A549 (cell line): ENCODE results near the gene RAB13. TPM values are rescaled to one million over a fixed set of nuclear protein-coding genes. Genes with fewer than 3 reads are reported as not detected.

Source experiments
- ATAC-seq, 2 experiments: fragments of 200-7000 bp in 1 of 2; fragments of >200 bp in 1 of 2; cut with Nextera tagmentation in 1 of 2; cut with Tn5 transposase in 1 of 2; 3 replicates each; pipeline versions ENCODE4 v1.8.0 to v1.9.1; 2018 to 2020; ENCODE audit warnings: mild to moderate bottlenecking in 1 of 2, moderate library complexity in 1 of 2
- CTCF ChIA-PET: fragments of 300-600 bp; sonication (Branson Sonifier 250); formaldehyde crosslinking; extraction: SDS; loops from one replicate; lab custom pipeline; 2021; ENCODE audit warnings: antibody characterized with exemption, inconsistent platforms; lab: Yijun Ruan, JAX
- POLR2A ChIA-PET: fragments of 350-600 bp; formaldehyde crosslinking; extraction: SDS; loops from one replicate; lab custom pipeline; 2021; ENCODE audit warnings: antibody characterized with exemption, inconsistent platforms; lab: Yijun Ruan, JAX
- DNase-seq, 2 experiments: peaks; one replicate each; pipeline versions ENCODE4 v3.0.0 to v3.0.0-alpha.2; 2011 to 2016; ENCODE audit warnings: low read depth in 1 of 2, low spot score in 1 of 2
- FAIRE-seq: peaks from 2 replicates; lab custom pipeline; 2011; peaks lifted over from hg19 to GRCh38; lab: Jason Lieb, UNC
- H3K27ac ChIP-seq, 2 experiments: fragments of >200 bp; sonication (Bioruptor Twin); formaldehyde crosslinking; 3 replicates each; pipeline ENCODE4 v1.5.1; 2016 to 2017
- H3K4me1 ChIP-seq: fragments of >200 bp; sonication (Bioruptor Twin); formaldehyde crosslinking; 3 replicates; pipeline ENCODE4 v1.6.1; 2016
- H3K4me2 ChIP-seq: fragments of >200 bp; sonication (Bioruptor Twin); formaldehyde crosslinking; 3 replicates; pipeline ENCODE4 v1.6.1; 2016
- H3K4me3 ChIP-seq: fragments of >200 bp; sonication (Bioruptor Twin); formaldehyde crosslinking; 3 replicates; pipeline ENCODE4 v1.5.1; 2016
- H3K9me3 ChIP-seq: fragments of >200 bp; sonication (Bioruptor Twin); formaldehyde crosslinking; 3 replicates; pipeline ENCODE4 v1.6.1; 2016
- BCL3 ChIP-seq: fragments of >200 bp; sonication (Bioruptor Twin); formaldehyde crosslinking; IDR thresholded peaks from 3 replicates; pipeline ENCODE4 v1.6.1; 2016
- CBX8 ChIP-seq: fragments of 200-600 bp; sonication (generic); IDR thresholded peaks from 2 replicates; pipeline ENCODE4 v1.6.1; 2016
- CHD2 ChIP-seq: fragments of 150-350 bp; IDR thresholded peaks from 2 replicates; pipeline ENCODE4 v1.6.1; 2014; ENCODE audit warnings: low read length; ENCODE audit not compliant: partially characterized antibody
- E2F6 ChIP-seq: IDR thresholded peaks from 2 replicates; pipeline ENCODE4 v1.6.1; 2012; ENCODE audit warnings: low read depth, borderline replicate concordance
- ELK1 ChIP-seq: fragments of 150-350 bp; IDR thresholded peaks from 2 replicates; pipeline ENCODE4 v1.6.1; 2014; ENCODE audit warnings: low read depth, mild to moderate bottlenecking, low read length
- HEYL ChIP-seq: fragments of 250-450 bp; sonication (Bioruptor Pico); IDR thresholded peaks from 2 replicates; pipeline ENCODE4 v1.8.0; 2021; ENCODE audit warnings: mild to moderate bottlenecking, moderate library complexity
- HOXB13 ChIP-seq: fragments of 250-450 bp; sonication (Bioruptor Pico); IDR thresholded peaks from 2 replicates; pipeline ENCODE4 v1.5.0; 2020; ENCODE audit warnings: low read depth, mild to moderate bottlenecking, moderate library complexity
- JUN ChIP-seq, 2 experiments: fragments of >200 bp; sonication (Bioruptor Twin); formaldehyde crosslinking; IDR thresholded peaks; 2 replicates in 1 of 2; 3 replicates in 1 of 2; pipeline ENCODE4 v1.6.1; 2016 to 2017
- MAFK ChIP-seq: fragments of 450-650 bp; IDR thresholded peaks from 2 replicates; pipeline ENCODE4 v1.6.1; 2014; ENCODE audit not compliant: partially characterized antibody
- MYC ChIP-seq: IDR thresholded peaks from 2 replicates; pipeline ENCODE4 v1.6.1; 2012; ENCODE audit warnings: mild to moderate bottlenecking, inconsistent platforms, low read length, improper control_type of control experiment, borderline replicate concordance
- PHF8 ChIP-seq: fragments of 200-600 bp; sonication (generic); IDR thresholded peaks from 2 replicates; pipeline ENCODE4 v1.6.1; 2016; ENCODE audit warnings: low read depth, mild to moderate bottlenecking, antibody characterized with exemption, moderate library complexity, borderline replicate concordance
- POLR2A ChIP-seq: IDR thresholded peaks from 2 replicates; pipeline ENCODE4 v1.6.1; 2012; ENCODE audit warnings: mild to moderate bottlenecking, low read length
- REST ChIP-seq: fragments of 200-600 bp; sonication (generic); IDR thresholded peaks from 2 replicates; pipeline ENCODE4 v1.6.1; 2016; ENCODE audit warnings: antibody characterized with exemption, mild to moderate bottlenecking, moderate library complexity
- WGBS: methylation state at CpG from one replicate; pipeline ENCODE4 v1.1.6; 2017; ENCODE audit errors: missing lambda C conversion rate; 5-methylcytosine and 5-hydroxymethylcytosine counted together
- polyA plus RNA-seq, 4 experiments: library from polyadenylated mRNA; depleted of rRNA in 3 of 4; stranded (reverse); fragments of >200 nt; fragmentation: RNase III in 1 of 4; extraction: RNeasy Plus Mini Kit Qiagen cat#74134 plus additional on column Dnase treatment in 1 of 4; gene quantifications; 2 replicates in 3 of 4; 3 replicates in 1 of 4; pipeline ENCODE4 v1.2.3, GENCODE V29; 2011 to 2017
- TF ChIP-seq, protein P1 (sequence below): IDR thresholded peaks from 2 replicates; pipeline ENCODE4 v1.6.1; 2012

RAB13 gene
- polyA plus RNA-seq, 2 of the 4 experiments (the other 2 are of a cell fraction): 90.9 to 160 TPM

DNA sequence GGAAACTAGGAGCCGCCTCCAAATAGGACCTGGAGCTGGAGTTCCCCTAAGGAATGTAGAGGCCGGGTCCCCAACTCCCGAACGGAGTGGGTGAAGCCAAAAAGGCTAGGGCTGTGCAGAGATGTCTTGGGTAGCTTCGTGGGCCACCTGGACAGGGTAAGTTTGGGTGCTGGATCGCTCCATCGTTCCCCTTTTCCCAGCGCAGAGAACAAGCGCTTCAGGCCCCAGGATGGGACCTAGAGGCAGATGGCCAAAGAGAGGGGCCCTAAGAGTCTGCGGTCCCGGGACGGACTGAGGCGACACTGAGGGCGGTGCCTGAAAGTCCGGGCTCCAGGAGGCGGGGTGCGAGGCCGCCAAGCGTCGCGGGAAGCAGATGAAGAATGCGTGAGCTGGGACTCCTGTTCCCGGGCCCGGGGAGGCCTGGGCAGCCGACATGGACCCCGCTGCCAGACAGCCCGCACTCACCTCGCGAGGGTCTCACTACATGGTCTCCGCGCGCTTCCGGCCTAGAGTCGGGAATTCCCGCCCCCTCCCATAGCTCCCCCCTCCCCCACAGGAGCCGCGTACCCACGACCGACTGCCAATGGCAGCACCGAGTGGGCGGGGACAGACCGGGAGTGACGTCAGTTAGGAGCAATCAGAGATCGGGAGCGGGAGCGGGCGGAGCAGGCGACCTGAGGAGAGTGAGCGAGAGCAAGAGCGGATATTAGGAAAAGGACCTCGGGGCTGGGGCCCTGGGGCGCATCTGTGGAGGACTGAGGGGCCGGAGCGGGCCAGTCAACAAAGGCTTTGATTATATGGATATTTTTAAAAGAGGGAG, 22.9 kb downstream of the RAB13 start, which contains the start of gene SLC39A1:
Gene SLC39A1 (minus strand): TSS at position 508 of the 820 bp plus-strand sequence. CDS start 822 bp downstream, outside the sequence.
- ChIA-PET CTCF (interaction anchor here (0.8 to 3.6 kb wide), 9 partner anchors 10 to 142 kb away, joined by 3 to 26 read pairs (median 3); partner anchors contain the start of genes DENND4B, GATAD2B, JTB and RAB13), POLR2A (interaction anchor here (0.7 to 4.0 kb wide), 10 partner anchors 10 to 336 kb away, joined by 3 to 30 read pairs (median 6); partner anchors contain the start of genes DENND4B, GATAD2B, JTB and RAB13)
- peaks cover 33% of the 10 kb centered on the region for H3K4me1 ChIP-seq
- H3K9me3 ChIP-seq: no peaks in the 10 kb centered on the region
- H3K4me3 ChIP-seq: peak within 1 kb of the TSS; percentile 73
- no peak for FAIRE-seq
- WGBS: under 1% methylated on average over 28 of the region's 54 CpGs
- peak within 1 kb of the TSS; percentile 89 to 95 for H3K27ac ChIP-seq
- H3K4me2 ChIP-seq: peak within 1 kb of the TSS; percentile 84
- TF ChIP-seq CBX8: no peak
- no peak for TF ChIP-seq E2F6
- 0 out of 2 replicates have a peak, but pooled peaks have one; percentile 26 for TF ChIP-seq MYC
- TF ChIP-seq ELK1: no peak
- 0 out of 2 replicates have a peak, but pooled peaks have one; percentile 48 for TF ChIP-seq HEYL (CRISPR knock-in tag)
- peak; percentile 68 for TF ChIP-seq REST
- TF ChIP-seq HOXB13 (CRISPR knock-in tag): no peak
- TF ChIP-seq, protein P1, sequence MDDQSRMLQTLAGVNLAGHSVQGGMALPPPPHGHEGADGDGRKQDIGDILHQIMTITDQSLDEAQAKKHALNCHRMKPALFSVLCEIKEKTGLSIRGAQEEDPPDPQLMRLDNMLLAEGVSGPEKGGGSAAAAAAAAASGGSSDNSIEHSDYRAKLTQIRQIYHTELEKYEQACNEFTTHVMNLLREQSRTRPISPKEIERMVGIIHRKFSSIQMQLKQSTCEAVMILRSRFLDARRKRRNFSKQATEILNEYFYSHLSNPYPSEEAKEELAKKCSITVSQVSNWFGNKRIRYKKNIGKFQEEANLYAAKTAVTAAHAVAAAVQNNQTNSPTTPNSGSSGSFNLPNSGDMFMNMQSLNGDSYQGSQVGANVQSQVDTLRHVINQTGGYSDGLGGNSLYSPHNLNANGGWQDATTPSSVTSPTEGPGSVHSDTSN: peak; percentile 94
- peak; percentile 56 for TF ChIP-seq POLR2A
- TF ChIP-seq BCL3: peak; percentile 63; the same call in 1 of the 3 replicates
- TF ChIP-seq PHF8: peak; percentile 27; the same call in 1 of the 2 replicates
- TF ChIP-seq MAFK: no peak
- TF ChIP-seq CHD2: peak; percentile 82
- TF ChIP-seq JUN (IDR thresholded peaks at IDR 0.05): peak in 1 of 2 experiments; percentile 78; a peak in 3 of 5 replicates
- ATAC-seq: peak; percentile 69 to 77
- DNase-seq: peak; percentile 95 to 97
